Mucosa of descending colon (tissue), 3 donors: ENCODE results near the gene DCD. TPM values are rescaled to one million over a fixed set of nuclear protein-coding genes. Genes with fewer than 3 reads are reported as not detected.
"Not testable (repeated sequence)": the region's sequence is repeated elsewhere in the genome, so short reads cannot be mapped to it uniquely, and the experiment has no call there.

Experiments used
- ATAC-seq: fragments of 200-7000 bp; cut with Tn5 transposase; one replicate; pipeline ENCODE4 v1.9.1; 2020; ENCODE audit warnings: mild to moderate bottlenecking, moderate library complexity
- DNase-seq, 3 donors: peaks; one replicate each; pipeline ENCODE4 v3.0.0-alpha.2; 2020
- H3K36me3 ChIP-seq: fragments of 200-600 bp; one replicate; pipeline ENCODE4 v1.8.0; 2021; ENCODE audit warnings: low read depth, mild to moderate bottlenecking
- H3K4me1 ChIP-seq: fragments of 200-600 bp; one replicate; pipeline ENCODE4 v1.8.0; 2021; ENCODE audit warnings: low read depth, mild to moderate bottlenecking
- H3K4me3 ChIP-seq: fragments of 200-600 bp; one replicate; pipeline ENCODE4 v1.8.0; 2021; ENCODE audit warnings: mild to moderate bottlenecking
- H3K9me3 ChIP-seq: fragments of 200-600 bp; one replicate; pipeline ENCODE4 v1.8.0; 2021; ENCODE audit warnings: mild to moderate bottlenecking
- intact Hi-C, 2 donors: fragments of 100-400 bp; cut with DNase I in 1 of 2; cut with micrococcal nuclease in 1 of 2; formaldehyde crosslinking; loops; one replicate each; pipeline versions ENCODE4 v1.11.0 to v1.11.1; 2022; cut with DNase I, micrococcal nuclease
- total RNA-seq, 3 donors: library from RNA; stranded (reverse); fragmentation: NEBNext Ultra II Directional in 2 of 3; extraction: Animal tissue kit (Norgen Biotek cat#: 25700) in 2 of 3; gene quantifications; one replicate each; pipeline versions ENCODE4 v1.2.1 to v1.2.4, GENCODE V29; 2021 to 2023
- TF ChIP-seq, protein P1 (sequence below): fragments of 200-600 bp; IDR thresholded peaks from one replicate; pipeline ENCODE4 v1.8.0; 2022; ENCODE audit warnings: antibody characterized with exemption, mild to moderate bottlenecking
- donor health status: DM: no; HTN: no; CAD: no; lungs with moderate emphysema.
- donor health status: DM: no; HTN: no; CAD: no.
- donor health status: DM: no; HTN: yes; CAD: no.

DCD gene
- total RNA-seq, 3 donors from 2014 or later: not detected

DNA sequence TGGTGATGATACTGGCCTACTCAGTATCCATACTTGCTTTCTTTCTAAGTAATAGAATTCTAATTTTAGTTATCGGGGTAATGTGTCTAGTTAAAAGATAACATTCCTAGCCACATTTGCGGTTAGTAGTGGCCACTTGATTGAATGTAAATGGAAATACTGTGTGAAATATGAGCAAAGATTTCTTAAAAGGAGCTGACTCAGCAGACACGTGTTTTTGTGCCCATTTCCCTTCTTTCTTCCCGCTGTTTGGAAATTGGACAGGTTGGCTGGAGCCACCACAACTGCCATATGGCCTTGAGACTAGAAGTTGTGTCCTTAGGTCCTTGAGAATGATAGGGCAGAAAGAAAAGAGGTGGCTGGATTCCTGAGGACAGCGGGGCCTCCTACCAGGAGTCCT, 19.8 kb upstream of the DCD start:
- no peak for DNase-seq
- ATAC-seq: no peak
- H3K4me1 ChIP-seq: no peaks in the 10 kb centered on the region
- H3K9me3 ChIP-seq: no peaks in the 10 kb centered on the region
- no peaks in the 10 kb centered on the region for H3K36me3 ChIP-seq
- H3K4me3 ChIP-seq: no peak overlapping the region
- intact Hi-C loops: no loop called here
- TF ChIP-seq, protein P1, sequence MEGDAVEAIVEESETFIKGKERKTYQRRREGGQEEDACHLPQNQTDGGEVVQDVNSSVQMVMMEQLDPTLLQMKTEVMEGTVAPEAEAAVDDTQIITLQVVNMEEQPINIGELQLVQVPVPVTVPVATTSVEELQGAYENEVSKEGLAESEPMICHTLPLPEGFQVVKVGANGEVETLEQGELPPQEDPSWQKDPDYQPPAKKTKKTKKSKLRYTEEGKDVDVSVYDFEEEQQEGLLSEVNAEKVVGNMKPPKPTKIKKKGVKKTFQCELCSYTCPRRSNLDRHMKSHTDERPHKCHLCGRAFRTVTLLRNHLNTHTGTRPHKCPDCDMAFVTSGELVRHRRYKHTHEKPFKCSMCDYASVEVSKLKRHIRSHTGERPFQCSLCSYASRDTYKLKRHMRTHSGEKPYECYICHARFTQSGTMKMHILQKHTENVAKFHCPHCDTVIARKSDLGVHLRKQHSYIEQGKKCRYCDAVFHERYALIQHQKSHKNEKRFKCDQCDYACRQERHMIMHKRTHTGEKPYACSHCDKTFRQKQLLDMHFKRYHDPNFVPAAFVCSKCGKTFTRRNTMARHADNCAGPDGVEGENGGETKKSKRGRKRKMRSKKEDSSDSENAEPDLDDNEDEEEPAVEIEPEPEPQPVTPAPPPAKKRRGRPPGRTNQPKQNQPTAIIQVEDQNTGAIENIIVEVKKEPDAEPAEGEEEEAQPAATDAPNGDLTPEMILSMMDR: no peak

DNA sequence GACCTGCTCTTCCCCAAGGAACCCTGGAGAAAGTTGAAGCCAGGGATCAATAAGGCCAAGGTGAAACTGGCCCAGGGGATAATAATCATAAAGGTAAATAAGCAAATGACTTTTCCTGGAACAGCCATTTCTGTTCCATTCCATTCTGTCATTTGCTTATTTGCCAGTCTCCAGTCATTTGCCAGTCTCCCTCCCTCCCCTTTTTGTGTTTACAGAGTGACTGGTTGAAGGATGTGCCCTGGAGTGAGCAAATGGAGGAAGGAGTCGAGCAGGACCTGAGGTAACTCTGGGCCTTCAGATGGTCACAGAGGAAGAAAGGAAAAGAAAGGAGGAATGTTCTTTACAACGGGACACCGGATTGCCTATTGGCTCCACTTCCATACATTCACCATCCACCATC, 17.8 kb upstream of the DCD start:
- no peak for ATAC-seq
- intact Hi-C loops: no loop called here

DNA sequence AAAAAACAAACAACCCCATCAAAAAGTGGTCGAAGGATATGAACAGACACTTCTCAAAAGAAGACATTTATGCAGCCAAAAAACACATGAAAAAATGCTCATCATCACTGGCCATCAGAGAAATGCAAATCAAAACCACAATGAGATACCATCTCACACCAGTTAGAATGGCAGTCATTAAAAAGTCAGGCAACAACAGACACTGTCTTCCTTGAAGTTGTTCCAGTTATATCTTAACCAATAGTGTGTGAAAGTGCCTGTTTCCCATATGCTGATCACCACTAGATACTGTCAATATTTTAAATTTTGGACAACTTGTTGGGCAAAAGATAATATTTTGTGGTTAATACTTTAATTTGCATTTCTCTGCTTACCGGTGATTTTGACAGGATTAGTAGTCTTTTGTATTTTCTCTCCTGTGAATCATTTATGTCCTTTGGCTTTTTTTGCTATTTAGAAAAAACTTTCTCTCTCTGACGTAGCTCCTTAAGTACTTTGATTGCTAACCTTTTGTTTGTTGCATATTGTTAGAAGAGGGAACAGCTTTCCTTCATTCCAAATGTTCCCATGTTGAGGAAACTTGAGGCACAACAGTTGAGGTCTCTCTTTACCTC, 17.0 kb upstream of the DCD start:
- intact Hi-C loops, H3K9me3 ChIP-seq, H3K4me3 ChIP-seq, H3K4me1 ChIP-seq, ATAC-seq, DNase-seq, H3K36me3 ChIP-seq: not testable (repeated sequence)

More for the DNA sequence above, 17.8 kb upstream of the DCD start:
- TF ChIP-seq, protein P1: no peak
- DNase-seq: no peak
- Histone ChIP-seq H3K4me3 (no peak overlapping the region), H3K4me1 (no peaks in the 10 kb centered on the region), H3K9me3 (no peaks in the 10 kb centered on the region), H3K36me3 (no peaks in the 10 kb centered on the region)

DNA sequence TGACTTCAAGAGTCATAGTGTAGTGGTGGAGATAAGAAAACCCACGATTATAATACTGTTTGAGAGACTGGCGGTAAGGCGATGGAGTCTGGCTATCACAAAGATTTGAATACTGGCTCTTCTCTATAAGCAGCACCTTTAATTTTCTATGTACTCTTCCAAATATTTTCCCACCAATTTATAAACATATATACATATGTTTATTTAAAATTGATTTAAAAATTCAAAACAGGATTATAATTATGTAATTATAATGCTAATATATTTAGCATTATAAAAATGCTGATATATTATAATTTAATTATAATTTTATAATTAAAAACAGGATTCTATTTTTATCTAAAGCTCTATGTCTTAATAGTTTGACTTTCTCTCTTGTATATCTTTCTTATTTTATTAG, 15.4 kb upstream of the DCD start:
- intact Hi-C loops: no loop called here
- ATAC-seq: no peak

DNA sequence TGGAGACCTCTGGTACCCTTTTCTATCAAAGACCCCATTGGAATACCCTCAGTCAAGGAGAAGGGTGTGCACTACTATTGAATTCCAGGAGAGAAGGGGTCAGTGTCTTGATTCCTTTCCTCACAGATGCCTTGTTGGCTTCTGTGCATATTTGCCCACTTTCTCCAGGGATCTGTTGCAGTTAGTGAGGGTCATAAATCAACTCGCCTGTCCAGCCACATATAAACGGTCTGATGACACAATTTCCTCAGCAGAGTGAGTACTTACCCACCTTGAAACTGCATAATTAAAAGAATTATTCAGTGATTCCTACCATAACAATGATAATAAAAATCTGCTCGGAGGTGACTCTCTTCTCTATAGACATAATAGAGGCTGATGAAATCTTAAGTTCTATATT, 13.9 kb upstream of the DCD start:
- no peak for ATAC-seq
- intact Hi-C loops: no loop called here

More for the DNA sequence above, 15.4 kb upstream of the DCD start:
- no peak overlapping the region for H3K4me3 ChIP-seq
- no peak for DNase-seq
- H3K4me1 ChIP-seq: no peaks in the 10 kb centered on the region
- no peaks in the 10 kb centered on the region for H3K9me3 ChIP-seq
- TF ChIP-seq, protein P1: no peak
- no peaks in the 10 kb centered on the region for H3K36me3 ChIP-seq

GRCh38 chr12:54661048-54661447, 12.9 kb upstream of the DCD start:
- intact Hi-C loops: no loop called here
- Histone ChIP-seq H3K36me3 (no peaks in the 10 kb centered on the region), H3K4me3 (no peak overlapping the region), H3K4me1 (no peaks in the 10 kb centered on the region), H3K9me3 (no peaks in the 10 kb centered on the region)
- TF ChIP-seq, protein P1: no peak
- DNase-seq (no peak), ATAC-seq (no peak)

More for the DNA sequence above, 13.9 kb upstream of the DCD start:
- H3K36me3 ChIP-seq: no peaks in the 10 kb centered on the region
- TF ChIP-seq, protein P1: no peak
- DNase-seq: no peak
- H3K4me3 ChIP-seq: no peak overlapping the region
- no peaks in the 10 kb centered on the region for H3K9me3 ChIP-seq
- H3K4me1 ChIP-seq: no peaks in the 10 kb centered on the region
